SK-N-SH (cell line): Measurements from ENCODE around the gene ZNF398. TPM values are rescaled to one million over a fixed set of nuclear protein-coding genes. Genes with fewer than 3 reads are reported as not detected.
A peak's percentile ranks its signal among the peaks of the same experiment; 100 is the strongest.

Source experiments
- CTCF ChIA-PET: fragments of 300-600, 350-600 bp; formaldehyde crosslinking; extraction: SDS; loops from one replicate; lab custom pipeline; 2021; lab: Yijun Ruan, JAX
- POLR2A ChIA-PET: fragments of 350-600 bp; sonication (Branson Sonifier 250); formaldehyde crosslinking; extraction: SDS; loops from one replicate; lab custom pipeline; 2020; ENCODE audit warnings: antibody characterized with exemption, inconsistent platforms; lab: Yijun Ruan, JAX
- DNase-seq: peaks from one replicate; pipeline ENCODE4 v3.0.0; 2012
- H2AFZ ChIP-seq: fragments of 200-600 bp; sonication (generic); 2 replicates; pipeline ENCODE4 v1.8.1; 2016; ENCODE audit warnings: antibody characterized with exemption, mild to moderate bottlenecking, low read depth
- H3F3A ChIP-seq: fragments of 200-600 bp; sonication (generic); replicated peaks from 2 replicates; pipeline ENCODE3; 2016; ENCODE audit warnings: antibody characterized with exemption, mild to moderate bottlenecking; ENCODE audit not compliant: insufficient read depth
- H3K27ac ChIP-seq, 2 experiments: fragments of 200-500 bp in 1 of 2; fragments of 200-600 bp in 1 of 2; sonication (Bioruptor generic) in 1 of 2; sonication (generic), shearing (Covaris generic) in 1 of 2; 2 replicates each; pipeline versions ENCODE4 v1.5.1 to v1.6.1; 2014 to 2016; ENCODE audit warnings: low read depth in 2 of 2, inconsistent platforms in 1 of 2, low read length in 1 of 2, mild to moderate bottlenecking in 1 of 2, mixed read lengths in 1 of 2
- H3K27me3 ChIP-seq: fragments of 200-600 bp; sonication (generic), shearing (Covaris generic); 2 replicates; pipeline ENCODE4 v1.6.1; 2016; ENCODE audit warnings: mixed run types; ENCODE audit not compliant: insufficient read depth
- H3K36me3 ChIP-seq, 2 experiments: fragments of 200-500 bp in 1 of 2; fragments of 200-600 bp in 1 of 2; sonication (Bioruptor generic) in 1 of 2; sonication (generic) in 1 of 2; replicated peaks in 1 of 2; 2 replicates each; pipeline versions ENCODE3 to v1.5.1; 2014 to 2016; ENCODE audit warnings: low read length in 1 of 2, mild to moderate bottlenecking in 1 of 2; ENCODE audit not compliant: insufficient read depth in 2 of 2, control insufficient read depth in 1 of 2
- H3K4me1 ChIP-seq, 2 experiments: fragments of 200-500 bp in 1 of 2; fragments of 200-600 bp in 1 of 2; sonication (Bioruptor generic) in 1 of 2; sonication (generic), shearing (Covaris generic) in 1 of 2; 2 replicates each; pipeline versions ENCODE4 v1.5.1 to v1.6.1; 2014 to 2016; ENCODE audit warnings: low read depth in 1 of 2, low read length in 1 of 2, mixed run types in 1 of 2; ENCODE audit not compliant: insufficient read depth in 2 of 2, control insufficient read depth in 1 of 2
- H3K4me2 ChIP-seq: fragments of 200-600 bp; sonication (generic), shearing (Covaris generic); 2 replicates; pipeline ENCODE4 v1.6.1; 2017; ENCODE audit warnings: mixed run types
- H3K4me3 ChIP-seq, 2 experiments: fragments of 200-500 bp in 1 of 2; fragments of 200-600 bp in 1 of 2; sonication (Bioruptor generic) in 1 of 2; sonication (generic), shearing (Covaris generic) in 1 of 2; 2 replicates each; pipeline versions ENCODE4 v1.5.1 to v1.8.1; 2014 to 2016; ENCODE audit warnings: low read depth in 2 of 2, inconsistent platforms in 1 of 2, low read length in 1 of 2, mild to moderate bottlenecking in 1 of 2, mixed read lengths in 1 of 2, moderate library complexity in 1 of 2
- H3K79me2 ChIP-seq: fragments of 200-600 bp; sonication (generic); 2 replicates; pipeline ENCODE4 v1.8.1; 2017; ENCODE audit warnings: mild to moderate bottlenecking; ENCODE audit not compliant: insufficient read depth
- H3K9ac ChIP-seq: fragments of 200-600 bp; sonication (generic); 2 replicates; pipeline ENCODE4 v1.6.1; 2017; ENCODE audit warnings: mixed run types
- H3K9me2 ChIP-seq: fragments of 200-600 bp; sonication (generic); 2 replicates; pipeline ENCODE4 v1.6.1; 2017; ENCODE audit warnings: mixed run types
- H3K9me3 ChIP-seq: fragments of 200-600 bp; sonication (generic); 2 replicates; pipeline ENCODE4 v1.6.1; 2017; ENCODE audit warnings: mixed run types, mild to moderate bottlenecking, moderate library complexity
- H4K20me1 ChIP-seq: fragments of 200-600 bp; sonication (generic); 2 replicates; pipeline ENCODE4 v1.6.1; 2017; ENCODE audit warnings: mild to moderate bottlenecking, mixed run types; ENCODE audit not compliant: insufficient read depth
- CHD2 ChIP-seq: fragments of 150-350 bp; IDR thresholded peaks from 2 replicates; pipeline ENCODE4 v1.6.1; 2018; ENCODE audit warnings: low read length; ENCODE audit not compliant: partially characterized antibody
- CTCF ChIP-seq: fragments of 200-600 bp; sonication (generic); IDR thresholded peaks from 2 replicates; pipeline ENCODE4 v1.6.1; 2017; ENCODE audit warnings: antibody characterized with exemption, mild to moderate bottlenecking, moderate library complexity
- ELF1 ChIP-seq: IDR thresholded peaks from 2 replicates; pipeline ENCODE4 v1.4.0; 2012
- EZH2phosphoT487 ChIP-seq: fragments of 200-600 bp; sonication (generic); IDR thresholded peaks from 2 replicates; pipeline ENCODE4 v1.6.1; 2017; ENCODE audit warnings: low read depth, mixed run types, mild to moderate bottlenecking, antibody characterized with exemption, moderate library complexity, borderline replicate concordance
- FOXJ3 ChIP-seq: sonication (generic); formaldehyde crosslinking; IDR thresholded peaks from 2 replicates; pipeline ENCODE4 v1.5.1; 2020; ENCODE audit warnings: mild to moderate bottlenecking, missing genetic modification reagents
- FOXM1 ChIP-seq: IDR thresholded peaks from 2 replicates; pipeline ENCODE4 v1.4.0; 2012; ENCODE audit warnings: low read depth, mild to moderate bottlenecking
- GABPA ChIP-seq: IDR thresholded peaks from 2 replicates; pipeline ENCODE4 v1.4.0; 2012; ENCODE audit warnings: low read depth, mild to moderate bottlenecking
- GATA2 ChIP-seq: sonication (generic); formaldehyde crosslinking; IDR thresholded peaks from 2 replicates; pipeline ENCODE4 v1.5.0; 2020; ENCODE audit warnings: mild to moderate bottlenecking, missing genetic modification reagents
- IRF3 ChIP-seq: fragments of 150-350 bp; IDR thresholded peaks from 2 replicates; pipeline ENCODE4 v1.6.1; 2016; ENCODE audit warnings: mild to moderate bottlenecking, low read depth, low read length
- MAX ChIP-seq: IDR thresholded peaks from 2 replicates; pipeline ENCODE4 v1.4.0; 2012; ENCODE audit warnings: low read depth
- PBX3 ChIP-seq: IDR thresholded peaks from 2 replicates; pipeline ENCODE4; 2012
- POLR2AphosphoS5 ChIP-seq: IDR thresholded peaks from 2 replicates; pipeline ENCODE4 v1.6.1; 2012; ENCODE audit warnings: low read depth, low read length
- RAD21 ChIP-seq: IDR thresholded peaks from 2 replicates; pipeline ENCODE4 v1.6.1; 2012; ENCODE audit warnings: mild to moderate bottlenecking, low read length
- RFX5 ChIP-seq: IDR thresholded peaks from 2 replicates; pipeline ENCODE4 v1.6.1; 2012; ENCODE audit warnings: mild to moderate bottlenecking, improper control_type of control experiment, low read length
- SIN3A ChIP-seq: IDR thresholded peaks from 2 replicates; pipeline ENCODE4 v1.6.1; 2012; ENCODE audit warnings: low read depth, mild to moderate bottlenecking, low read length, moderate library complexity, borderline replicate concordance
- SMC3 ChIP-seq: IDR thresholded peaks from 2 replicates; pipeline ENCODE4 v1.6.1; 2012; ENCODE audit warnings: low read depth, low read length, improper control_type of control experiment
- TCF12 ChIP-seq: IDR thresholded peaks from 2 replicates; pipeline ENCODE4 v1.4.0; 2012
- TEAD4 ChIP-seq: IDR thresholded peaks from 2 replicates; pipeline ENCODE4 v1.4.0; 2012; ENCODE audit warnings: mild to moderate bottlenecking, borderline replicate concordance; ENCODE audit not compliant: insufficient read depth
- USF2 ChIP-seq: fragments of 150-350 bp; IDR thresholded peaks from 2 replicates; pipeline ENCODE4 v1.6.1; 2017; ENCODE audit warnings: antibody characterized with exemption, low read length, low read depth, borderline replicate concordance
- ZBTB33 ChIP-seq: IDR thresholded peaks from 2 replicates; pipeline ENCODE4 v1.4.0; 2012; ENCODE audit warnings: low read depth, borderline replicate concordance
- WGBS: methylation state at CpG from one replicate; pipeline ENCODE4 v1.1.6; 2017; ENCODE audit warnings: low lambda C conversion rate; 5-methylcytosine and 5-hydroxymethylcytosine counted together
- polyA plus RNA-seq, 3 experiments: library from polyadenylated mRNA; depleted of rRNA; stranded (reverse); fragments of >200 nt; gene quantifications; 2 replicates each; pipeline ENCODE4 v1.2.3, GENCODE V29; 2012

ZNF398 gene
- polyA plus RNA-seq, 1 of the 3 experiments (the other 2 are of a cell fraction), result 4.5 TPM

- ChIA-PET POLR2A (interaction anchor here (0.5 to 2.3 kb wide), 11 partner anchors 10 to 265 kb away, joined by 3 to 22 read pairs (median 3); partner anchors contain the start of genes ZNF398 and ZNF425), CTCF (interaction anchor here (0.7 to 6.7 kb wide), 26 partner anchors 9 to 547 kb away, joined by 3 to 83 read pairs (median 5); partner anchors contain the start of genes ZNF212, ZNF398, ZNF425 and ZNF783)
- H3K79me2 ChIP-seq, result peaks cover 53% of the 10 kb centered on the region
- WGBS, result 0% methylated on average over 34 of the region's 97 CpGs
- H3K9ac ChIP-seq, result peak within 1 kb of the TSS; percentile 85
- peaks cover 21 to 23% of the 10 kb centered on the region in 2 experiments for H3K36me3 ChIP-seq
- peaks cover 13 to 15% of the 10 kb centered on the region in 2 experiments; a peak in 2 of 4 replicates for H3K4me1 ChIP-seq
- H3F3A ChIP-seq, result peaks cover 11% of the 10 kb centered on the region
- H3K9me3 ChIP-seq, result no peaks in the 10 kb centered on the region
- peak within 1 kb of the TSS; percentile 90 to 91 for H3K4me3 ChIP-seq
- peak; percentile 100 for DNase-seq
- no peaks in the 10 kb centered on the region; the same call in 1 of the 2 replicates for H3K27me3 ChIP-seq
- no peaks in the 10 kb centered on the region for H3K9me2 ChIP-seq
- peak within 1 kb of the TSS; percentile 76 to 93 for H3K27ac ChIP-seq
- H4K20me1 ChIP-seq, result peaks cover 16% of the 10 kb centered on the region
- peak within 1 kb of the TSS; percentile 97 for H2AFZ ChIP-seq
- peak within 1 kb of the TSS; percentile 99 for H3K4me2 ChIP-seq
- TF ChIP-seq GABPA (peak; percentile 43), PBX3 (peak; percentile 27; the same call in 1 of the 2 replicates), IRF3 (no peak), ZBTB33 (no peak), ELF1 (peak; percentile 50), RFX5 (no peak), FOXJ3 (CRISPR knock-in tag) (no peak), POLR2AphosphoS5 (peak; percentile 92), FOXM1 (no peak), USF2 (no peak), SIN3A (peak; percentile 95; the same call in 1 of the 2 replicates), GATA2 (CRISPR knock-in tag) (no peak), SMC3 (peak; percentile 37), EZH2phosphoT487 (no peak), CTCF (peak; percentile 77), TCF12 (peak; percentile 50; the same call in 1 of the 2 replicates), CHD2 (peak; percentile 70), RAD21 (peak; percentile 56), TEAD4 (no peak), MAX (peak; percentile 92)
Measured at GRCh38 chr7:149195180-149196150, 48.2 kb downstream of the ZNF398 start, which contains the start of gene ZNF282. TSS of gene ZNF282 (plus strand) at chr7:149195546. CDS start at chr7:149195590, 44 bp downstream.
